Glutamatergic neuron (in vitro differentiated cells): ENCODE measurements around the gene CROCC. TPM values are rescaled to one million over a fixed set of nuclear protein-coding genes. Genes with fewer than 3 reads are reported as not detected.
A peak's percentile ranks its signal among the peaks of the same experiment; 100 is the strongest.
"Not testable (repeated sequence)": the region's sequence is repeated elsewhere in the genome, so short reads cannot be mapped to it uniquely, and the experiment has no call there.

Experiments
- DNase-seq: peaks from one replicate; pipeline ENCODE4 v3.0.0; 2022
- H3K27ac Mint-ChIP-seq: one replicate; pipeline ENCODE4 v1.8.0; 2020; ENCODE audit warnings: mild to moderate bottlenecking, mixed read lengths, inconsistent platforms; ENCODE audit not compliant: unreplicated experiment
- H3K27me3 Mint-ChIP-seq: one replicate; pipeline ENCODE4 v1.8.0; 2020; ENCODE audit warnings: mild to moderate bottlenecking, moderate library complexity, mixed read lengths, inconsistent platforms; ENCODE audit not compliant: unreplicated experiment
- H3K36me3 Mint-ChIP-seq: one replicate; pipeline ENCODE4 v1.8.0; 2020; ENCODE audit warnings: mild to moderate bottlenecking, mixed read lengths, inconsistent platforms; ENCODE audit not compliant: unreplicated experiment
- H3K4me1 Mint-ChIP-seq: one replicate; pipeline ENCODE4 v1.8.0; 2020; ENCODE audit warnings: mild to moderate bottlenecking, low read depth, mixed read lengths, inconsistent platforms; ENCODE audit not compliant: unreplicated experiment
- H3K4me3 Mint-ChIP-seq: one replicate; pipeline ENCODE4 v1.8.0; 2020; ENCODE audit warnings: mild to moderate bottlenecking, mixed read lengths, inconsistent platforms; ENCODE audit not compliant: unreplicated experiment
- H3K9me3 Mint-ChIP-seq: one replicate; pipeline ENCODE4 v1.8.0; 2020; ENCODE audit warnings: mild to moderate bottlenecking, moderate library complexity, mixed read lengths, inconsistent platforms; ENCODE audit not compliant: unreplicated experiment
- CTCF ChIP-seq: fragments of 200-600 bp; sonication (generic); IDR thresholded peaks from one replicate; pipeline ENCODE4 v1.5.0; 2021; ENCODE audit not compliant: partially characterized antibody, unreplicated experiment
- total RNA-seq: library from RNA; stranded (reverse); fragmentation: NEBNext Ultra II Directional; extraction: Animal tissue kit (Norgen Biotek cat#: 25700); gene quantifications from one replicate; pipeline ENCODE4 v1.2.1, GENCODE V29; 2021; ENCODE audit not compliant: unreplicated experiment

CROCC gene
- total RNA-seq, 1 donor from 2014 or later = 50.9 TPM

GRCh38 chr1:16895233-16895597 is 26.5 kb upstream of the CROCC start:
- Mint-ChIP-seq H3K4me1 (peaks cover 13% of the 10 kb centered on the region), H3K4me3 (peak overlapping the region; percentile 84), H3K27ac (peak overlapping the region; percentile 100), H3K9me3 (peaks cover 17% of the 10 kb centered on the region)
- not testable (repeated sequence) for H3K27me3 Mint-ChIP-seq, H3K36me3 Mint-ChIP-seq, DNase-seq

GRCh38 chr1:16895598-16896315 is 26.0 kb upstream of the CROCC start, which contains the start of gene RNU1-2:
Gene RNU1-2 (plus strand): TSS chr1:16895980.
- DNase-seq = peak; percentile 74
- not testable (repeated sequence) for H3K36me3 Mint-ChIP-seq, H3K27me3 Mint-ChIP-seq
- Mint-ChIP-seq H3K4me1 (peaks cover 15% of the 10 kb centered on the region), H3K4me3 (peak within 1 kb of the TSS; percentile 84), H3K27ac (peak within 1 kb of the TSS; percentile 100), H3K9me3 (peaks cover 17% of the 10 kb centered on the region)

- not testable (repeated sequence) for DNase-seq
These were observed 25.2 kb upstream of the CROCC start for GRCh38 chr1:16896316-16897055.

GRCh38 chr1:16897653-16898052 is 24.1 kb upstream of the CROCC start:
- not testable (repeated sequence) for H3K36me3 Mint-ChIP-seq, DNase-seq, H3K27me3 Mint-ChIP-seq
- Mint-ChIP-seq H3K4me3 (peak overlapping the region; percentile 67), H3K4me1 (peaks cover 21% of the 10 kb centered on the region), H3K9me3 (peaks cover 19% of the 10 kb centered on the region), H3K27ac (peak overlapping the region; percentile 23)

More at GRCh38 chr1:16896316-16897055, 25.2 kb upstream of the CROCC start:
- Mint-ChIP-seq H3K4me3 (peak overlapping the region; percentile 84), H3K9me3 (peaks cover 19% of the 10 kb centered on the region), H3K27ac (peak overlapping the region; percentile 100), H3K4me1 (peaks cover 20% of the 10 kb centered on the region)
- not testable (repeated sequence) for H3K36me3 Mint-ChIP-seq, H3K27me3 Mint-ChIP-seq

GRCh38 chr1:16898298-16898697 is 23.4 kb upstream of the CROCC start:
- H3K27ac Mint-ChIP-seq, DNase-seq, H3K4me3 Mint-ChIP-seq, H3K36me3 Mint-ChIP-seq, H3K27me3 Mint-ChIP-seq: not testable (repeated sequence)
- peaks cover 24% of the 10 kb centered on the region for H3K4me1 Mint-ChIP-seq
- H3K9me3 Mint-ChIP-seq = peaks cover 19% of the 10 kb centered on the region

- H3K4me3 Mint-ChIP-seq, H3K27ac Mint-ChIP-seq, H3K36me3 Mint-ChIP-seq, H3K27me3 Mint-ChIP-seq, DNase-seq: not testable (repeated sequence)
- Mint-ChIP-seq H3K9me3 (peaks cover 25% of the 10 kb centered on the region), H3K4me1 (peaks cover 28% of the 10 kb centered on the region)
These were observed 22.7 kb upstream of the CROCC start for GRCh38 chr1:16899020-16899419.

- peaks cover 17% of the 10 kb centered on the region for H3K9me3 Mint-ChIP-seq
- H3K4me1 Mint-ChIP-seq = peaks cover 21% of the 10 kb centered on the region
- TF ChIP-seq CTCF = peak; percentile 24
- peak overlapping the region; percentile 3 for H3K4me3 Mint-ChIP-seq
- H3K27ac Mint-ChIP-seq = peak overlapping the region; percentile 77
- H3K27me3 Mint-ChIP-seq = peaks cover 8% of the 10 kb centered on the region
- no peaks in the 10 kb centered on the region for H3K36me3 Mint-ChIP-seq
- DNase-seq = no peak
These were observed 21.0 kb upstream of the CROCC start for GRCh38 chr1:16900751-16901150.

- peak overlapping the region; percentile 65 for H3K27ac Mint-ChIP-seq
- H3K9me3 Mint-ChIP-seq = peaks cover 14% of the 10 kb centered on the region
- not testable (repeated sequence) for DNase-seq, H3K4me3 Mint-ChIP-seq, H3K36me3 Mint-ChIP-seq, H3K27me3 Mint-ChIP-seq
- peaks cover 21% of the 10 kb centered on the region for H3K4me1 Mint-ChIP-seq
These were observed 20.4 kb upstream of the CROCC start for GRCh38 chr1:16901371-16901770.
